Hepatocyte (in vitro differentiated cells): Measurements from ENCODE around the gene CARMIL1.

Experiments
- CTCF ChIP-seq: fragments of 200-600 bp; sonication (generic); IDR thresholded peaks from 2 replicates; pipeline ENCODE4 v1.5.1; 2016; ENCODE audit warnings: antibody characterized with exemption, mild to moderate bottlenecking; ENCODE audit not compliant: poor library complexity
- EZH2 ChIP-seq: fragments of 200-600 bp; sonication (generic); IDR thresholded peaks from 2 replicates; pipeline ENCODE4 v1.6.1; 2016; ENCODE audit warnings: antibody characterized with exemption, mild to moderate bottlenecking, borderline replicate concordance
- EZH2phosphoT487 ChIP-seq: fragments of 200-600 bp; sonication (generic); IDR thresholded peaks from one replicate; pipeline ENCODE4 v1.6.1; 2018; ENCODE audit warnings: antibody characterized with exemption, mild to moderate bottlenecking, low read depth, moderate library complexity; ENCODE audit not compliant: unreplicated experiment, severe bottlenecking

DNA sequence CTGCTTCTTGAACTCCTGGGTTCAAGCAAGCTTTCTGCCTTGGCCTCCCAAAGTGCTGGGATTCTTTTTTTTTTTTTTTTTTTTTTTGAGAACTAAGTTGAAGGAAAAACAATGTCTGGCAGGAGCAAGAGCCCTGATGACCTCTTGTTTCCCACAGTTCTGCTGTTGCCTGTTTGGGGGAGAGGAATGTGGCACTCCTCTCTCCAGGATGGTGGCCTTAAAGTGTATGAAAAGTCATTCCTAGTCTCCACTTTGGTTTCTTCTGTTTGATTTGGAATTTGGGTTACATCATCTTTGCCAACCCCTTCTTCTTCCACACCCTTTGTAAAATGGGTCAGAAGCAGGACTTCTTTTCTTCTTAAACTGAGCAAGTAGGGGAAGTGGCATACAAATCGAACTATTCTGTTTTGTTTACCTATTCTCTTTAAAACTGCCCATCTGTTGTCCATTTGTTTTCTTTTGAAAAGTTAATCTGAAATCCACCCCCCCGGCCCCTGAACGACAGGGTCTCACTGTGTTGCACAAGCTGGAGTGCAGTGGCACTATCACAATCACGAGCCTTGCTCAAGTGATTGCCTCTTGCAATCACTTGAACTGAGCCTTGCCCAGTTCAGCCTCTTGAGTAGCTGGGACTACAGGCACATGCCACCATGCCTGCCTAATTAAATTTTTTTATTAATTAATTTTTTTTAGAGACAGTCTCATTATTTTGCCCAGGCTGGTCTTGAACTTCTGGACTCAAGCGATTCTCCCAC lies 11.3 kb downstream of the CARMIL1 start:
- TF ChIP-seq EZH2phosphoT487 (no peak), CTCF (no peak), EZH2 (no peak)
